G401.6 (cell line): ENCODE results near the gene DNAH6.

Experiments used
- FAIRE-seq: peaks from 2 replicates; lab custom pipeline; 2012; peaks lifted over from hg19 to GRCh38; lab: Jason Lieb, UNC

DNAH6 gene

GRCh38 chr2:84694088-84694622 is 177.9 kb downstream of the DNAH6 start:
- FAIRE-seq, result no peak

- FAIRE-seq, result no peak
Observed at GRCh38 chr2:84697895-84698294, 181.6 kb downstream of the DNAH6 start.

DNA sequence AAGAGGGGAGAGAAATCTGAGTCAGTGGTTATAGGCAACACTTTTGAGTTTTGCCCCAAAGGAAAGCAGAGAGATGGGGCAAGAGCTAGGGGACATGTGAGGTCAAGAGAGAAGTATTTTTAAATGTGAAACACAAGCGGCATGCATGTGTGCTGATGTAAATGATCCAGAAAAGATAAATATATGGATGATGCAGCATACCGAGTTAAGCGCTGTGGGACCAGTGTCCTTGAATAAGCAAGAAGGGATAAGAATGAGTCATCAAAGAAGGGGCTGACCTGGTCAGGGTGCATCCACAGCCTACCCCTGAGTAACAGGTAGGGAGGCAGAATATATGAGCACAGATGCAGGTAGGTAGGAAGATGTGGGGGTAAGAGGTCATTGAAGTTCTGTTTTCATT is 183.7 kb downstream of the DNAH6 start:
- no peak for FAIRE-seq

- FAIRE-seq, result no peak
Observed at GRCh38 chr2:84701880-84702279, 185.6 kb downstream of the DNAH6 start.

GRCh38 chr2:84702941-84703340 is 186.6 kb downstream of the DNAH6 start:
- FAIRE-seq, result no peak

DNA sequence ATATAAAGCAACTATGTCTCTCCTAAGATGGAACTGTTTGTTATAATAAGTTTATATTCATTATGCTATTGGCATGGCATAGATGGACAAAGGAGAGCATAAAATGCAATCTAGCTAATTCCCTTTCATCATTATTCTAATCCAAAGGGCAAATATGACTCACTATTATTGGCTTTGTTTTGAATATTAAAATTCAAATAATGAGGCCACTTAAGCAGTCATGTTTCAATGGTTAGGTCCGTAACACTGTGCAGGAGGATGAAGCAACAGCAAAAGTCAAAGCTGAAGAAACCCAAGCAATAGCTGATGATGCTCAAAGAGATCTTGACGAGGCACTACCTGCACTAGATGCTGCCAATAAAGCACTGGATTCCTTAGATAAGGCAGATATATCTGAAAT is 187.5 kb downstream of the DNAH6 start:
- no peak for FAIRE-seq

GRCh38 chr2:84704505-84705244 is 188.4 kb downstream of the DNAH6 start:
- no peak for FAIRE-seq

GRCh38 chr2:84705858-84706257 is 189.6 kb downstream of the DNAH6 start:
- FAIRE-seq, result no peak

DNA sequence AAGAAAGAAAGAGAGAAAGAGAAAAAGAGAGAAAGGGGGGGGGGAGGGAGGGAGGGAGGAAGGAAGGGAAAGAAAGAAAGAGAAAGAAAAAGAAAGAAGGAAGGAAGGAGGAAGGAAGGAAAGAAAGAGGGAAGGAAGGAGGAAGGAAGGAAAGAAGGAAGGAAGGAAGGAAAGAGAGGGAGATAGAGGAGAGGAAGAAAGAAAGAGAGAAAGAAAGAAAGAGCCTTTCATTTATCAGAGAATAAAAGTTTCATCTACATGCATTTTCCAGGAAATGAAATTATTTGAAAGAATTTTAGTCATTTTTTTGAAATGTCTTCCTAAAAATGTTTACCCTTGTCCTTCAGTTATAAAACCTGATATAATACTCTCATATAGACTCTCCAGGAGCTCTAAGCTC is 192.1 kb downstream of the DNAH6 start:
- FAIRE-seq, result no peak

DNA sequence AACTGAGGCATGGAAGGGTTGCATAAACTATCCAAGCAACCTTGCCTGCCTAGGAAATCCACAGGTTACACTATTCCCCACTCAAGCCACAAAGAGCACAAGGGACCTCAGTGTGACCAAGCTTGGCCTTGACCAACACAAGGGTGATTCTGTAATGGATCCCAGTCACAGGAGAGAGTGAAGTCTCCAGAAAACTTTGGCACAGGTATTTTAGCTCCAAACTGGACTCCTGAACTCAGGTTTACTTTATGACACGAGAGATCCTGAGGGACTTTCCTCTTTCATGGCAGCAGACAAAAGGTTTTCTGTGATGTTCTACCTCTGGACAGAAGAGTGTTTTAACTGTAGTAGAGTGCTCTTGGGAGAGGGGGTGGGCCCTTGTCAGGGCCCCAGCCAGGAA is 195.4 kb downstream of the DNAH6 start:
- FAIRE-seq, result no peak

DNA sequence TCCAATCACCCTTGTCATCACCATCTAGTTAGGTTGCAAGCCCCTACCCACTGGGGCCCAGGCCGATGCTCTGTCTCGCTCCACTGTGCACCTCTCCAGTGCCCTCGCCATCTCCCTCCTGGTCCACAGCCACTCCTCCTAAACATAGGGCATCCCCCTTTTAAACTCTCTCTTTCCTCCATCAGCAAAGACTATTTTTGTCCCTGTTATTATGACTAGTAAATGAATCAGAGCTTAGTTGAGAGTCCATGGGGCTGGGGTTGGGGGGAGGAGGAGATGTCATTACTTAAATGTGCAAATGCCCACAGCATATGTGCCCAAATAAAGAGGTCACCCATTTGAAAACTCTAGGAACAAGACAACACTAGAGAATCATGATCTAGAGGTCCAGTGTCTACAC is 197.1 kb downstream of the DNAH6 start:
- FAIRE-seq, result no peak

- no peak for FAIRE-seq
Observed at GRCh38 chr2:84716564-84716963, 200.3 kb downstream of the DNAH6 start.

DNA sequence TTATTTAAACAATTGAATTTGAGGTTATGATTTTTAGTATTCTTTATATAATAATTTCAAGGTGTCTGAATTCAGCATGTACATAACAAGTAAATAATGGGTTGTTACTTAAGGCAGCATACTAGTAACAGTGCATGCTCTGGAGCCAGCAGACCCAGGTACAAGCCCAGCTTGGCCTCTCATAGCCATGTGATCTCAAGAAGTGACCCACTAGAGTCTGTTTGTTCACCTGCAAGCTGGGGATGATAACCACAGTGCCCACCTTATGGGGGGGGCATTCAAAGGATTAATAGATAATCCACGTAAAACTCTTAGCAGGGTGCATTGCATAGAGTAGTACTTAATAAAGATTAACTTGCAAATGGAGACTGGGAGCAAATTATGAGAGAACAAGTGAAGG is 201.0 kb downstream of the DNAH6 start:
- FAIRE-seq, result no peak

DNA sequence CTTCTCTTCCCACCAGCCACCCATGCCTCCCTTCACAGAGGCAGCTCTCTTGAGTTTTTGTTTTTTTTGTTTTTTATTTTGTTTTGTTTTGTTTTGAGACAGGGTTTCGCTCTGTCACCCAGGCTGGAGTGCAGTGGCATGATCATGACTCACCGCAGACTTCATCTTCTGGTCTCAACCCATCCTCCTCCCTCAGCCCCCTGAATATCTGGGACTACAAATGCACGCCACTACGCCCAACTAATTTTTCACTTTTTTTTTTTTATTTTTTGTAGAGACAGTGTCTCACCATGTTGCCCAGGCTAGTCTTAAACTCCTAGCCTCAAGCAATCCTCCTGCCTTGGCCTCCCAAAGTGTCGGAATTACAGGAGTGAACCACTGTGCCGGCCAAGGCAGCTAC is 203.1 kb downstream of the DNAH6 start:
- no peak for FAIRE-seq

GRCh38 chr2:84723831-84724230 is 207.5 kb downstream of the DNAH6 start:
- no peak for FAIRE-seq

- no peak for FAIRE-seq
Observed at GRCh38 chr2:84725717-84726116, 209.4 kb downstream of the DNAH6 start.

- FAIRE-seq, result no peak
Observed at GRCh38 chr2:84727315-84727714, 211.0 kb downstream of the DNAH6 start.

DNA sequence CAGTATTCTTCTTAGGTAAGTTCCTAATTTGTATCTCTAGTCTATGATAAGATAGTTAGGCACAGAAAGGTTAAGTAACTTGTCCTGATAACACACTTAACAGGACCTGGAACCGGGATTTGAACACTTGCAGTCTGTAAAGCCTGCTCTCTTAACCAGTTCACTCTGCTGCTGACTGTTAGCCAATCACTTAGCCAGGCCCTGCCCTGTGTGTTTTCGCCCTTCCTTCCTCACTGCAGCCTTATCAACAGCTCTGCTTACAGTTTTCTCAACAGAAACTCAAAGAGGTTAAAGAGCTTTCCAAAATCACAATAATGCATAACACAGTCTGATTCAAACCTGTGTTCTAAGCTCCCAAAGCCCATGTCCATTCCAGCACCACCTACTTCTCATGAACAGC is 212.9 kb downstream of the DNAH6 start:
- FAIRE-seq, result no peak

DNA sequence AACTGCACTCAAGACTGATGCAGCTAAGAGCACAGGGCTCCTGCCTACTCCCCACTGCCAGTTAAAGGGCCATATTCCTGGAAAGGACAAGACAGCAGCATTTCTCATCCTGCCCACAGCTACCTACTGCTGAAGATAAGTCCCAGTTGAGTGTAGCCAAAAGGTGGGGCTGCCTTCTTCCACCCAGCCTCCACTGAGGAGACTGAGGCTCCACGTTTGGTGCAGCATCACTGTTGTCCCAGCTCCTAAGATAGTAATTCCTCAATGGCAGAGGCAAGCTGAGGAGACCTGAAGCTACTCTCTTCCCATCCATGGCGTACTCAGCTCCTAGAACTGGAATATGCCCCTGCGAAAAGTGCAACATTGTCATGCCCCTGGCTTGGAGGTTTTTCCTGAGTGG is 214.9 kb downstream of the DNAH6 start:
- no peak for FAIRE-seq

- no peak for FAIRE-seq
Observed at GRCh38 chr2:84732897-84733778, 216.8 kb downstream of the DNAH6 start.

DNA sequence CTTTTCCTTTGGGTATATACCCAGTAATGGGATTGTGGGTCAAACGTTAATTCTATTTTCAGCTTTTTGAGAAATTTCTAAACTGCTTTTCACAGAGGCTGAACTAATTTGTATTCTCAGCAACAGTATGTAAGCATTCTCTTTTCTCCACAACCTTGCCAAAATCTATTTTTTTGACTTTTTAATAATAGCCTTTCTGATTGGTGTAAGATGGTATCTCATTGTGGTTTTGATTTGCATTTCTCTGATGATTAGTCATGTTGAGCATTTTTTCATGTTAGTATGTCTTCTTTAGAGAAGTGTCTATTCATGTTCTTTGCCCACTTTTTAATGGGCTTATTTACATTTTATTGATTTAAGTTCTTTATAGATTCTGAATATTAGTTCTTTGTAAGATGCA is 219.1 kb downstream of the DNAH6 start:
- no peak for FAIRE-seq

- FAIRE-seq, result no peak
Observed at GRCh38 chr2:84741182-84741822, 225.0 kb downstream of the DNAH6 start.

DNA sequence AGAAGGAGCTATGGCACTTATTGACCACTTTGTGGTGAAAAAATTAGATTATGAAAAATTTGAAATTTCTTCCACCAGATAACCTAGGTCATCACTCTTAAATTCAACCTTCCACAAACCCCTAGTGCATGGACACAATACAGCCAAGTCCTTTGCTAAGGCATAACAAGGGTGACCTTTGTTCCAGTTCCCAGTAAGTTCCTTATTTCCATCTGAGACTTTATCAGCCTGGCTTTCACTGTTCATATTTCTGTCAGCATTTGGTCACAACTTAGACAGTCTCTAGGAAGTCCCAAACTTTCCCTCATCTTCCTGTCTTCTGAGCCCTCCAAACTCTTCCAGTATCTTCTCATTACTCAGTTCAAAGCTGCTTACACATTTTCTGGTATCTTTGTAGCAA is 232.0 kb downstream of the DNAH6 start:
- no peak for FAIRE-seq
